GM18508 (cell line): ENCODE measurements around the gene CNNM1.

ENCODE experiments used
- ATAC-seq: cut with Tn5 transposase; IDR thresholded peaks from one replicate; pipeline ENCODE4 v1.9.1; 2021; ENCODE audit warnings: moderate number of reproducible peaks; ENCODE audit not compliant: insufficient read depth, unreplicated experiment

CNNM1 gene

DNA sequence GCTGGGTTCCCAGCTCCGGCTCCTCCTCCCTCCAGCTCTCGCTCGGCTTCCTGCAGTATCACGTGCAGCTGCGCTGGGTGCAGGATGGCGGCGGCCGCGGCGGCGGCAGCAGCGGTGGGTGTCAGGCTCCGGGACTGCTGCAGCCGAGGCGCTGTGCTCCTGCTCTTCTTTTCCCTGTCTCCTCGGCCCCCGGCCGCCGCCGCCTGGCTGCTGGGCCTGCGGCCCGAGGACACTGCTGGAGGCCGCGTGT lies at the start of gene CNNM1:
CNNM1 (plus strand) TSS at position 53 of the 250 bp plus-strand sequence; CDS start at position 85, 32 bp downstream.
- ATAC-seq, result no peak

GRCh38 chr10:99279626-99280111 lies 49.5 kb upstream of the CNNM1 start:
- no peak for ATAC-seq

DNA sequence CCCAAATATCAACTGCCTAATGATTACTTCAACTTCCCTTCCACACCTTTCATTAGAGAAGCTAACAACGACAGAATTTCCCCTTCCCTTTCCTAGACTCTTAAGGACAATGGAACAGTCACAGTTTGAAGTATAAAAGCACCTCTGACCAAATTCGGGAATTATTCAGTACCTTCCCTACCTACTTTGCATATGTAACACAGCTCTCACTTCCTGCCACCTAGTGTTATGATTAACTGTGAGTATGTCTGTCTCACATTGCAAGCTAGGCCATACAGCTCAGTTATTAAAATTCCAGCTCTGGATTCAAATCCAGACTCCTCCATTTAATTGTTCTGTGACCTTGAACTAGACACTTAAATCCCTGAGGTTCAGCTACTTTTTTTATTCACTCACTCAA lies 48.7 kb upstream of the CNNM1 start:
- no peak for ATAC-seq

DNA sequence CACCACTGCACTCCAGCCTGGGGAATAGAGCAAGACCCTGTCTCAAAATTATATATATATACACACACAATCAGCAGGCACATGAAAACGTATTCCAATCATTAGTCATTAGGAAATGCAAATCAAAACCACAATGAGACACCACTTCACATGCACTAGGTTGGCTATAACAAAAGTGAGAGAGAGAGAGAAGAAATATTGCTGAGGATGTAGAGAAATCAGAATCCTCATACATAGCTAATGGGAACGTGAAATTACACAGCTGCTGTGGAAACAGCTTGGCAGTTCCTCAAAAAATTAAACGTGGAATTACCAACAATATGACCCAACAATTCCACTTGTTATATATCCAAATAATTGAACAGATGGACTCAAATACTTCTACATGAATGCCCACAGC lies 43.3 kb upstream of the CNNM1 start:
- ATAC-seq, result no peak

DNA sequence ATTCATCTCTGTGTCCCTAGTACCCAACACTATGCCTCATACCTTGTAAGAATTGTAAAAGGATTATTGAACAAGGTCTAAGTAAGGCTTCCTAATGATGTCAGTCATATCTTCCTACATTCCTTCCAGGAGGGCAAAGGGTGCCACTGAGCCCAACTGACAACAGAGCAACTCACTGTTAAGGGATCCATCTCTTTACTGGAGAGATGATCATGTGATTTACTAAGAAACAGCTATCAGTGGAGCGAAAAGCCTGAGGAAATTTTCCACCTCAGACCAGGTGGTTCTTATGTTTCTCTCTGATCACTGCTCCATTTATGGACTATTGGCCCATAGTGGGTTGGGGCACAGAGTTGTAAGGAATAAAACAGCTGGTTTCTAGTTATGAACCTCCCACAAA lies 38.9 kb upstream of the CNNM1 start:
- ATAC-seq, result no peak

- ATAC-seq, result no peak
Measured at GRCh38 chr10:99292159-99292558, 37.0 kb upstream of the CNNM1 start.

- ATAC-seq, result no peak
Measured at GRCh38 chr10:99296605-99297004, 32.6 kb upstream of the CNNM1 start.

DNA sequence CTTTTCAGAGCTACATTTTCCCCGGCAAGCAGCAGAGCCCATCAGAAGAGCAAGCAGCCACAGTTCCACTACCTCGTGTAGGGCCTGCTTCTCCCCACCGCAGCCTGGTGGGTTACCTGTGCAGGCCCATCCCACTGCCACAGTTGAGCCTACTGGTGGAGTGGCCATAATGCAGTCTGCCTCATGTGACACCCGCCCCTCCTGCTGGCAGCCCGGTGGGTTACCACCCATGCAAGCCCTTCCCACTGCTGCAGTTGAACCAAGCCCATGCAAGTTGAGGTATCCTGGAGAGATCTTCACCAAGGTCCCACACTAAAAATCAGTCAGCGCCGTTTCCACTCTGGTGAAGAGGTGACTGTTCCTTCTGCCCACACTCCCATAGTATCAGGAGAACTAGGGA lies 32.1 kb upstream of the CNNM1 start:
- ATAC-seq, result no peak

GRCh38 chr10:99303899-99304861 lies 25.0 kb upstream of the CNNM1 start:
- ATAC-seq, result no peak

GRCh38 chr10:99304862-99305229 lies 24.3 kb upstream of the CNNM1 start:
- no peak for ATAC-seq

- no peak for ATAC-seq
Measured at GRCh38 chr10:99312501-99312900, 16.7 kb upstream of the CNNM1 start.

GRCh38 chr10:99315853-99316252 lies 13.3 kb upstream of the CNNM1 start:
- no peak for ATAC-seq

DNA sequence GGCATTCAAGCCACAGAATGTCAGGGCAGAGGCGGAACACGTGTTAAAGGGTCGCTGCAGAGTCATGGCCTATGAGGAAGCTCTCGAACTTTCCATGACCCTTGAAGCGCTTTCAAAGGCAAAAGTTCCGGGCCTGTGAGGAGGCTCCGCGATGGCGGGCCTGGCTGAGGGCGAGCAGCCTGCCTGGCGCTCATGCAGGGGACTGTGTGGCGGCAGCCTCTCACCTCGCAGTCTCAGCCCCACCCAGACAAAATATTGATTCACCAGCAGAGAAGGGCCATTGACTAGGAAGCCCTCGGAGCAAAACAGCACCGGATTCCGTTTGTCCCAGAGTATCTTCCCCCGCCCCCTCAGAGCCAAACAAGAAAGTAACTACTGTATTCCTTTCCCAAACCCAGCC lies 12.8 kb upstream of the CNNM1 start:
- no peak for ATAC-seq

GRCh38 chr10:99318048-99318447 lies 11.1 kb upstream of the CNNM1 start:
- no peak for ATAC-seq

- ATAC-seq, result no peak
Measured at GRCh38 chr10:99318475-99318874, 10.7 kb upstream of the CNNM1 start.

DNA sequence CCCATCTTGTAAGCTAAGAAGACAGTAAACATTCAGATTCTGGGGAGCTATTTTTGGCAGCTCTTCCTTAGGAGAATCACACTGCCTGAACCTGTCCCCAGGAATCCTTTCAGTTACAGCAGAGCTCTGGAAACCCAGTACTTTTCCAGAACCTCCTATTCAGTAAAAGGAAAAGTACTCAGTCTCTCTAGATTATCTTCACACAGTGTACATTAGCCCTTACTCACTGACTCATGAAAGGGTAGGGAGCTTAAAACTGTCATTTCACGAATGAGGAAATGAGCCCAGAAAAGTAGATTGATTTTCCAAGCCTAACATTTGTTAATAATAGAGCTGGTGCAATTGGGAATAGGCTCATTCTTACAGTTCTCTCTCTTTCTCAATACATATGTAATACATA lies 3.9 kb upstream of the CNNM1 start:
- no peak for ATAC-seq

DNA sequence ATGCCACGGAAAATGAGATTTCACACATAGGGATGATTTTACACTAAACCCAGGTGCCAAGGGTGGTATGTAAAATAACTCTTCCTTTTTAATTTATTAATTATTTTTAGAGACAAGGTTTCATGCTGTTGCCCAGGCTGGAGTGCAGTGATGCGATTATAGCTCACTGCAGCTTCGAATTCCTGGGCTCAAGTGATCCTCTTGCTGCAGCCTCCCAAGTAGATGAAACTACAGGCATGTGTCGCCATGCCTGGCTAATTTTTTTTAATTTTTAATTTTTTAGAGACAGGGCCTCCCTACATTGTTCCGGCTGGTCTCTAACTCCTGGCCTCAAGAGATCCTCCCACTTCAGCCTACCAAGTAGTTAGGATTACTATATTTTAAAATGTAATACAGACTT lies 2.3 kb upstream of the CNNM1 start:
- ATAC-seq, result no peak

GRCh38 chr10:99328579-99329303 lies 415 bp upstream of the CNNM1 start:
- ATAC-seq, result no peak

DNA sequence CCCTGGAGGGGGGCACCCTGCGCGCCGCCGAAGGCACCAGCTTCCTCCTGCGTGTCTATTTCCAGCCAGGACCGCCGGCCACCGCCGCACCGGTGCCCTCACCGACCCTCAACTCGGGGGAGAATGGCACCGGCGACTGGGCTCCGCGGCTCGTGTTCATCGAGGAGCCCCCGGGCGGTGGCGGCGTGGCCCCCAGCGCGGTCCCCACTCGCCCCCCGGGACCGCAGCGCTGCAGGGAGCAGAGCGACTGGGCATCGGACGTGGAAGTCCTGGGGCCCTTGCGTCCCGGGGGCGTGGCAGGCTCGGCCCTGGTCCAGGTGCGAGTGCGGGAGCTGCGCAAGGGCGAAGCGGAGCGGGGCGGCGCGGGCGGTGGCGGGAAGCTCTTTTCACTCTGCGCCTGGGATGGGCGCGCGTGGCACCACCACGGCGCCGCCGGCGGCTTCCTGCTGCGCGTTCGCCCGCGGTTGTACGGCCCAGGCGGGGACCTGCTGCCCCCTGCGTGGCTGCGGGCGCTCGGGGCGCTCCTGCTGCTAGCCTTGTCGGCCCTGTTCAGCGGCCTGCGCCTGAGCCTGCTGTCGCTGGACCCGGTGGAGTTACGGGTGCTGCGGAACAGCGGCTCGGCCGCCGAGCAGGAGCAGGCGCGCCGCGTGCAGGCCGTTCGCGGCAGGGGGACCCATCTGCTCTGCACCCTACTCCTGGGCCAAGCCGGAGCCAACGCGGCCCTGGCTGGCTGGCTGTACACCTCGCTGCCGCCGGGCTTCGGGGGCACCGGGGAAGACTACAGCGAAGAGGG lies 594 bp downstream of the CNNM1 start:
- ATAC-seq, result no peak

DNA sequence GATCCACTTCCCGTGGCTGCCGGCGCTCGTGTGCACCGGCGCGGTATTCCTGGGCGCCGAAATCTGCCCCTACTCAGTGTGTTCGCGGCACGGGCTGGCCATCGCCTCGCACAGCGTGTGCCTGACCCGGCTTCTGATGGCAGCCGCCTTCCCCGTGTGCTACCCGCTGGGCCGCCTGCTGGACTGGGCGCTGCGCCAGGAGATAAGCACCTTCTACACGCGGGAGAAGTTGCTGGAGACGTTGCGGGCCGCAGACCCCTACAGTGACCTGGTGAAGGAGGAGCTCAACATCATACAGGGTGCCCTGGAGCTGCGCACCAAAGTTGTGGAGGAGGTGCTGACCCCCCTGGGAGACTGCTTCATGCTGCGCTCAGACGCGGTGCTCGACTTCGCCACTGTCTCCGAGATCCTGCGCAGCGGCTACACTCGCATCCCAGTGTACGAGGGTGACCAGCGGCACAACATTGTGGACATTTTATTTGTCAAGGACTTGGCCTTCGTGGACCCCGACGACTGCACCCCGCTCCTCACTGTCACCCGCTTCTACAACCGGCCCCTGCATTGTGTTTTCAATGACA lies 1.3 kb downstream of the CNNM1 start:
- ATAC-seq, result no peak
